Stimulated activated CD8-positive, alpha-beta memory T cell treated with anti-CD3 and anti-CD28 coated beads, Interleukin-12 subunit alpha, Interleukin-12 subunit beta, amount 100 ng/mL, for 24 hours (primary cell): ENCODE measurements around the gene MED12L.

Experiments
- DNase-seq: peaks from one replicate; pipeline ENCODE4 v3.0.0-alpha.2; 2020; ENCODE audit errors: extremely low read depth

MED12L gene

GRCh38 chr3:151086484-151087456 lies 1.3 kb downstream of the MED12L start:
- peak; percentile 23 for DNase-seq

DNA sequence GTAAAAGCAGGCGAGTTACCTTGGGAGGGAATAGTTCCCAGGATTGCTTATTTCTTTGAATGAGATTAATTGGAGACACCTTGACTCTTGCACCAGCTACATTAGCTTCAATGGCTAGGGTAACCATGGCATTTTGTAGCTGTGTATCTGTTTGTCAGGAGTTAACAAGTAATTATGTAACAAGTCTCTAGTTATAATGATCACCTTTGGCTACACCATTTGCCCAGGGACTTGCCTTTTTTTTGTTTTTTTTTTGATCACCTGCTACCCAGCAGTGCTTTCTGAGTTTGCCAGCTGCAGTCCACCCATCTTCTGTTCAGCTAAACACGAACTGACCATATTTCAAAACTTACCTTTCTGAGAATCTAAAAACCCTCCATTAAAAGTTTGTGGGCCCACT lies 2.2 kb downstream of the MED12L start:
- no peak for DNase-seq

- DNase-seq: no peak
Measured at GRCh38 chr3:151091685-151092345, 6.4 kb downstream of the MED12L start.

GRCh38 chr3:151093148-151093547 lies 7.7 kb downstream of the MED12L start:
- DNase-seq: no peak

- DNase-seq: no peak
Measured at GRCh38 chr3:151093905-151094304, 8.4 kb downstream of the MED12L start.

- no peak for DNase-seq
Measured at GRCh38 chr3:151096716-151097115, 11.3 kb downstream of the MED12L start.

DNA sequence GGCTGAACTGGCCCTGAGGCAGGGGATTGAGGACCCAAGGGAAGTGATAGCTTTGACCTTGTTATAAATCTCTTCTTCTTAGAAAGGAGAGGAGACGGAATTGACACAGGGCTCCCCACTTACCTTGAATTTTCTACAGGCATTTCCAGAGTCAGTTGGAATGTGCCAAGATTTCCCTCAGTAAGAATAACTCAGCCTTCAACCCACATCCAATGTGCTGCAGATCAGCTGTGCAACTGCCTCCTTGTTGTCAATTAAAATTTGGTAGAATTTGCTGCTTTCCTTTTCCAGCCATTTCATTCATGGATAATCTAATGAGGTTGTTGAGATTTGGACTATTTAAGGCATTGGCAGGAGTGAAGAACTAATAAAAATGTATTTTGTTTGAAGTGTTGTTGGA lies 14.6 kb downstream of the MED12L start:
- no peak for DNase-seq

- DNase-seq: no peak
Measured at GRCh38 chr3:151101270-151101969, 16.0 kb downstream of the MED12L start.

- no peak for DNase-seq
Measured at GRCh38 chr3:151106311-151106710, 20.8 kb downstream of the MED12L start.

GRCh38 chr3:151107177-151107576 lies 21.7 kb downstream of the MED12L start:
- DNase-seq: no peak

- DNase-seq: no peak
Measured at GRCh38 chr3:151107701-151108100, 22.2 kb downstream of the MED12L start.

- DNase-seq: no peak
Measured at GRCh38 chr3:151109286-151109800, 23.9 kb downstream of the MED12L start.

DNA sequence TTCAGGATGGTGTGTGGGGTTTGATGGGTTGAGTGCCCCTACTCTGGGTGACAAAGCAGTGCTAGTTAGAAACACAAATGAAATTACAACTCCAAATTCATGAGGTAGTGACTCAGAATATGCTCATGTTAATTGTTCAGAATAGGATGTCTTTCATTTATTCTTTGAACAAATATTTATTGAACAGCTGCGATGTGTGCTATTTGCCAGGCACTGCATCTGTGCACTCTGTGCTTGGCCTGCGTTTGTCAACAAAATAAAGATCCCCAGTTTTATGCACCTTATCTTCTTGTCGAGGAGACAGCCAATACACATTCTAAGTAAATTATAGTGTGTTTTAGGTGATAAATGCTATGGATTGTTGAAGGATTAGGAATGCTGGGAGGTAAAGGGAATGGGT lies 27.3 kb downstream of the MED12L start:
- no peak for DNase-seq

- DNase-seq: no peak
Measured at GRCh38 chr3:151113343-151113742, 27.9 kb downstream of the MED12L start.

DNA sequence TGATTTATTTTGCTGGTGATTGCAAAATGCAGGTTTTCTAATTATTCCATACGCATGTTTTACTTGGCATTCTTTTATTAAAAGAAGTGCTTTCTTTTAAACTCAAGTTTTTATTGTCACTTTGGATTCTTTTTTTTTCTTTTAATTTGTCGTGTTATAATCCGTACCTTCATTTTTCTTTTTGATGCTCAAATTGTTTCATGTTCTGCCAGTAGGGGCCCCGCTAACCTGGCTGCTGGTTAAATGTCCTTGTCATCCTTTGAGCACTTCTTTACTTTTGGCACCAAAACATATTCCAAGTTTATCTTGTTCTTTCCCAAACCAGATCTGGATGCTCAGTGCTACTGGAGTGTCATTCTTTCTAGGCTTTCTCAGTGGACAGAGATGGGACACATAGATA lies 31.6 kb downstream of the MED12L start:
- DNase-seq: no peak

DNA sequence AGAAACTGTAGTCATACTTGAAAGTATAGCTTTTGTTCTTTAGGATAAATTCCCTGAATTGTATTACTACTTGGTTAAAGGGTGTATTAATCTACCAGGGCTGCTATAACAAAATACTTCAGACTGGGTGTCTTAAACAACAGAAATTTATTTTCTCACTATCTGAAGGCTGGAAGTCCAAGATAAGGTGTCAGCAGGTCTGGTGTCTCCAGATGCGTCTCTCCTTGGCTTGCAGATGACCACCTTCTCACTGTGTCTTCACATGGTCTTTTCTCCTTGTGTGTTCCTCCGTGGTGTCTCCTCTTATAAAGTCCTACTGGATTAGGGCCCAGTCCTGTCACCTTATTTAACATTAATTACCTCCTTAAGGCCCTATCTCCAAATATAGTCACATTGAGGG lies 33.7 kb downstream of the MED12L start:
- DNase-seq: no peak

DNA sequence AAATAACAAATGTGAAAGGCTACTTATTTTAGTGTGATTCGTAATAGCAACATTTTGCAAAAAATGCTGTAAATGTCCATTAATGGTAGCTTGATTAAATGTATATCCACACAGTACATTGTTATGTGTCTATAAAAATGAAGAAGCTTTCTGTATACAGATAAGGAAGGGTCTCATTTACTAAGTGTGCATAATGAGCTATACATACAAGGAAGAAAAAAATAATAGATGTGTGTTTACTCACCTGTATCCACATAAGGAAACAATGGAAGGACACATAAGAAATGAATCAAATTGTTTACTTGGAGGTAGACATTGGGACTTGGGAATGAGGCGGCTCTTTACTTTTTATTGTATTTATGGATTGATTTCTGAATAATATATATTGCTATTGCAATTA lies 34.9 kb downstream of the MED12L start:
- DNase-seq: no peak

GRCh38 chr3:151121016-151121415 lies 35.6 kb downstream of the MED12L start:
- no peak for DNase-seq

DNA sequence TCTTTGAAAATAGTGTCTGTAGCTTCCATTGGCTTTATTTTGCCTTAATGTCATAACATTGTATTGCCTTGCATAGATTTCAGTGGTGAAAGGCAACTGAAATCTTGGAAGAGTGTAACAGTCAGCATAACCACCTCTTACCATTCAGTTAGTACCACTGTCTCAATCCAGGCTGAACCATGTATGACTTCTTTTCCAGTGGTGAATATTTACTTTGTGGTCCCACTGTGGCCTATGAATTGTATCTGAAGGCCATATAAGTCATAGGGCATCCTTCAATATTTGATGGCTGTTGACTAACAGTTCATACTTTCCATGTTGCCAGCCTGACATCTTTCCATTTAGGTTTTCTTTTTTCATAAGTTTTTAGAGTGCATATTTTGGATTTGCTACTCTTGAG lies 38.4 kb downstream of the MED12L start:
- no peak for DNase-seq

DNA sequence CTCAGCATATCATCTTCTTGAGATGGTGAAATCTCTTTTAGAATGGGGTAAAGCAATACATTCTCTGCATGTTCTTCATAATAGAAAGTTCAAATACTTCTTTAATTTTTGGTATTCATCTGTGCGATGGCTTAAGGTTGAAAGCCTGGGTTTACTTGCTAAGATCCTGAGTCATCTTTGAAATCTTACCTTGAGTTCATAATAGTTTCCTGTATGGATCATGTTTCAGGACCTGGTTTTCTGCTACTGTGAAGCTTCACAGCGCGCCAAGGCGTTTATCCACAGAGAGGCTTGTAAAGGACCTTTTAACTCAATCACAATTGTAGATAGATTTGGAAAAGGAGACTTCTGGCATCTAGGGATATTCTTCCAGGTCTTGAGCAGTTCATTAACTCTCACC lies 39.0 kb downstream of the MED12L start:
- DNase-seq: no peak

- DNase-seq: no peak
Measured at GRCh38 chr3:151130428-151130827, 45.0 kb downstream of the MED12L start.

DNA sequence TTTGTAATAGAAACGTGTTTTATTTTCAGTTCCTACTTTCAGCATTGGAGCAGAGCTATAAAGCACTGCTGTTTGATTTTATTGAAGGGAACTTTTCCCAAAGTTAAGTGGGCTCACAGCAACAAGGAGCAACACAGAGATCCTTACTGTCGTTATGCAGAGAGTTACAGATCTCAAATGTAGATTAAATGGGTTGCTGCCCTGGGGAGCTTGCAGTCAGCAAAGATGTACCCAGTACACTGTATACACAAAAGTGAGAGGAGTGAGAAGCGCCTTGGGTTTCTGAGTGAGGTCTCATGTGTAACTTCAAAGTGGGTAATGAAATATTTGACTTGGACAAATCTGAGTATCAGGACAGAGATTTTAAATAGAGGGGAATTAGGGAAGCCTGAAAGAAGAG lies 47.7 kb downstream of the MED12L start:
- DNase-seq: no peak
